Endothelial cell of umbilical vein (primary cell): Measurements from ENCODE around the gene SNCG. TPM values are rescaled to one million over a fixed set of nuclear protein-coding genes. Genes with fewer than 3 reads are reported as not detected.

Source experiments
- BruUV-seq: library from RNA; stranded (reverse); fragments of 400-500 nt; replicated peaks from 2 replicates; lab custom pipeline; 2021; lab: Mats Ljungman, UMichigan
- CTCF ChIA-PET: fragments of 300-600, 350-600 bp; sonication (Branson Sonifier 250); formaldehyde crosslinking; loops from one replicate; lab custom pipeline; 2021; ENCODE audit warnings: antibody characterized with exemption, inconsistent platforms; lab: Charles Lee
- POLR2A ChIA-PET: fragments of 300-600, 350-600 bp; sonication (Branson Sonifier 250); formaldehyde crosslinking; loops from one replicate; lab custom pipeline; 2021; ENCODE audit warnings: antibody characterized with exemption, inconsistent platforms; lab: Charles Lee
- DNase-seq: peaks from one replicate; pipeline ENCODE4 v3.0.0-alpha.2; 2011; ENCODE audit warnings: low read depth, low spot score
- FAIRE-seq: peaks from 2 replicates; lab custom pipeline; 2011; peaks lifted over from hg19 to GRCh38; lab: Jason Lieb, UNC
- H2AFZ ChIP-seq: 2 replicates; pipeline ENCODE4 v1.6.0; 2012; ENCODE audit warnings: low read depth, low read length, control low read depth, inconsistent platforms
- H3K27ac ChIP-seq: 2 replicates; pipeline ENCODE4 v1.5.1; 2011; ENCODE audit warnings: low read depth, mild to moderate bottlenecking, control low read depth, low read length, moderate library complexity; ENCODE audit not compliant: insufficient read depth
- H3K27me3 ChIP-seq, 2 experiments: 2 replicates each; pipeline versions ENCODE4 v1.6.0 to v1.6.1; 2011; ENCODE audit warnings: low read length in 2 of 2, mixed read lengths in 1 of 2; ENCODE audit not compliant: control insufficient read depth in 2 of 2, insufficient read depth in 2 of 2
- H3K36me3 ChIP-seq, 2 experiments: 2 replicates in 1 of 2; 3 replicates in 1 of 2; pipeline ENCODE4 v1.5.1; 2011; ENCODE audit warnings: low read length in 2 of 2, mild to moderate bottlenecking in 1 of 2, moderate library complexity in 1 of 2; ENCODE audit not compliant: control insufficient read depth in 2 of 2, insufficient read depth in 2 of 2; ENCODE audit errors: extremely low read depth in 1 of 2
- H3K4me1 ChIP-seq: 3 replicates; pipeline ENCODE4 v1.5.1; 2011; ENCODE audit warnings: mild to moderate bottlenecking, low read length; ENCODE audit not compliant: control insufficient read depth, insufficient read depth; ENCODE audit errors: extremely low read depth
- H3K4me2 ChIP-seq: 2 replicates; pipeline ENCODE4 v1.6.1; 2011; ENCODE audit warnings: low read length, control low read depth, mixed read lengths; ENCODE audit not compliant: insufficient read depth
- H3K4me3 ChIP-seq, 3 experiments: fragments of 200-600 bp in 1 of 3; sonication (generic), shearing (Covaris generic) in 1 of 3; replicated peaks in 1 of 3; 2 replicates each; pipeline ENCODE4 v1.5.1; 2011 to 2016; ENCODE audit warnings: control low read depth in 3 of 3, low read length in 3 of 3, mild to moderate bottlenecking in 2 of 3, inconsistent platforms in 1 of 3, low read depth in 1 of 3, moderate library complexity in 1 of 3; ENCODE audit not compliant: insufficient read depth in 1 of 3
- H3K79me2 ChIP-seq: 2 replicates; pipeline ENCODE4 v1.6.0; 2012; ENCODE audit warnings: low read length, inconsistent platforms; ENCODE audit not compliant: control insufficient read depth, insufficient read depth
- H3K9ac ChIP-seq: replicated peaks from 2 replicates; pipeline ENCODE3; 2011; ENCODE audit warnings: low read length, control low read depth; ENCODE audit not compliant: insufficient read depth; ENCODE audit errors: extremely low read depth
- H3K9me1 ChIP-seq: replicated peaks from 3 replicates; pipeline ENCODE4 v1.6.0; 2011; ENCODE audit warnings: mild to moderate bottlenecking, low read length; ENCODE audit not compliant: control insufficient read depth, insufficient read depth; ENCODE audit errors: extremely low read depth
- H3K9me3 ChIP-seq: replicated peaks from 2 replicates; pipeline ENCODE4 v1.5.1; 2012; ENCODE audit warnings: low read length, inconsistent platforms; ENCODE audit not compliant: control insufficient read depth, insufficient read depth
- H4K20me1 ChIP-seq: replicated peaks from 2 replicates; pipeline ENCODE3; 2011; ENCODE audit warnings: mild to moderate bottlenecking, low read length; ENCODE audit not compliant: control insufficient read depth, insufficient read depth; ENCODE audit errors: extremely low read depth
- CTCF ChIP-seq, 2 donors: IDR thresholded peaks; 1 replicate in 1 of 2; 2 replicates in 1 of 2; pipeline ENCODE4 v1.5.1; 2011; ENCODE audit warnings: low read length in 2 of 2, mild to moderate bottlenecking in 2 of 2, moderate library complexity in 2 of 2, control low read depth in 1 of 2, inconsistent platforms in 1 of 2, low read depth in 1 of 2; ENCODE audit not compliant: insufficient read depth in 1 of 2; ENCODE audit errors: extremely low read depth in 1 of 2
- EZH2 ChIP-seq: IDR thresholded peaks from 2 replicates; pipeline ENCODE4 v1.6.1; 2012; ENCODE audit warnings: borderline replicate concordance, low read depth, mild to moderate bottlenecking, moderate library complexity, low read length, inconsistent platforms; ENCODE audit not compliant: severe bottlenecking
- FOS ChIP-seq: IDR thresholded peaks from 2 replicates; pipeline ENCODE4 v1.6.1; 2011; ENCODE audit warnings: mild to moderate bottlenecking, low read length, moderate library complexity, borderline replicate concordance; ENCODE audit not compliant: insufficient read depth
- GATA2 ChIP-seq: IDR thresholded peaks from 2 replicates; pipeline ENCODE4 v1.7.0; 2011; ENCODE audit warnings: low read depth, mild to moderate bottlenecking, moderate library complexity, mixed read lengths, low read length; ENCODE audit not compliant: insufficient read length, insufficient read depth
- JUN ChIP-seq: IDR thresholded peaks from 2 replicates; pipeline ENCODE4 v1.6.1; 2011; ENCODE audit warnings: borderline replicate concordance, low read depth; ENCODE audit not compliant: insufficient read length, insufficient read depth
- MAX ChIP-seq: IDR thresholded peaks from 2 replicates; pipeline ENCODE4 v1.6.1; 2011; ENCODE audit not compliant: insufficient read depth, insufficient read length
- MYC ChIP-seq: IDR thresholded peaks from one replicate; pipeline ENCODE4 v1.6.1; 2011; ENCODE audit warnings: mild to moderate bottlenecking, low read depth, low read length
- POLR2A ChIP-seq: IDR thresholded peaks from 2 replicates; pipeline ENCODE4 v1.6.1; 2012; ENCODE audit warnings: low read depth, mild to moderate bottlenecking, control low read depth, low read length
- POLR2AphosphoS5 ChIP-seq: IDR thresholded peaks from 2 replicates; pipeline ENCODE4 v1.6.1; 2012; ENCODE audit warnings: low read depth, mild to moderate bottlenecking, control low read depth, low read length, moderate library complexity; ENCODE audit not compliant: insufficient read depth
- dilution Hi-C: fragments of 300-500 bp; cut with MboI; formaldehyde crosslinking; loops from one replicate; pipeline ENCODE4 v1.15.0; 2019; ENCODE audit warnings: low sequenced_read_pairs; ENCODE audit not compliant: extremely low pct_ligation_motif_present
- intact Hi-C: fragments of 100-400 bp; cut with micrococcal nuclease; formaldehyde crosslinking; loops from one replicate; pipeline ENCODE4 v1.10.0; 2022
- polyA plus RNA-seq, 4 experiments: library from polyadenylated mRNA; depleted of rRNA in 3 of 4; stranded (reverse) in 3 of 4; unstranded in 1 of 4; fragments of >200 nt; gene quantifications; 2 replicates each; pipeline versions ENCODE4 v1.2.1 to v1.2.3, GENCODE V29; 2011 to 2012; ENCODE audit warnings: missing spikeins in 1 of 4
- total RNA-seq: library from RNA; stranded (reverse); gene quantifications from 2 replicates; pipeline ENCODE4 v1.2.3, GENCODE V29; 2021

Gene SNCG
- total and polyA plus RNA-seq, 2 donors (not counting 3 experiments of a cell fraction or from before 2014, with no cell fraction given) = 31.4 to 60.8 TPM

DNA sequence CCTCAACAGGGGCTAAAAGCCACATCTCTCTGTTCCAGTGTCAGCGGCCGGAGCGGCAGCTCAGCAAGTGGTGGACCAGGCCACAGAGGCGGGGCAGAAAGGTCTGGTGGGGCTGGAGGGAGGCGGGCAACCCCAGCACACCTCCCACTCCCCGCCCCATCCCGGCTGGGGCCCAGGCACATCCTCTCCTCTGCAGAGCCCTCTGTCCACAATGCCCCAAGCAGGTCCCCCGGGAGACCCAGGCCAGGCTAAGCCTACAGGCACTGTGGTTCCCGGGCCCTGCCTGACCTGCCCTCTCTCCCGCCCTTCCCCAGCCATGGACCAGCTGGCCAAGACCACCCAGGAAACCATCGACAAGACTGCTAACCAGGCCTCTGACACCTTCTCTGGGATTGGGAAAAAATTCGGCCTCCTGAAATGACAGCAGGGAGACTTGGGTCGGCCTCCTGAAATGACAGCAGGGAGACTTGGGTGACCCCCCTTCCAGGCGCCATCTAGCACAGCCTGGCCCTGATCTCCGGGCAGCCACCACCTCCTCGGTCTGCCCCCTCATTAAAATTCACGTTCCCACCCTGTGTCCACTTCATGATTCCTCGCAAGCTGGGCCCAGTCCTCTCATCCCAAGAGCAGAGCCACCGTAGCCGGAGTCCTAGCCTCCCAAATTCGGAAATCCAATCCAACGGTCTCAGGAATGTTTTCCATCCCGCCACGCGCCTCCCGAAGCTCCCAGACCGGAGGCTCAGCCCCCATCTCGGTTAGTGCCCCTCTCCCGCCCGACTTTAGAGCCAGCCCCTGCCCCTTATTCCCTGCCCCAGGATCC, 12.0 kb downstream of the SNCG start:
- no peak for DNase-seq
- H3K4me2 ChIP-seq = peak overlapping the region; percentile 74
- H2AFZ ChIP-seq = peak overlapping the region; percentile 76
- peak overlapping the region; percentile 26 to 48 (median 47) for H3K4me3 ChIP-seq
- no peaks in the 10 kb centered on the region for H3K9me1 ChIP-seq
- ChIA-PET POLR2A (interaction anchor here (1.4 to 2.0 kb wide), 2 partner anchors 9 to 12 kb away, joined by 3 to 11 read pairs; partner anchors contain the start of genes MMRN2 and SNCG), CTCF (interaction anchor here (0.6 to 8.5 kb wide), 9 partner anchors 8 to 275 kb away, joined by 3 to 189 read pairs (median 4); partner anchors contain the start of genes MMRN2 and SNCG)
- no peaks in the 10 kb centered on the region for H3K79me2 ChIP-seq
- peak; percentile 55 for FAIRE-seq
- peak overlapping the region; percentile 81 for H3K9ac ChIP-seq
- intact Hi-C loops (loop anchor here (2.0 to 5.0 kb wide), 3 partner anchors 14 to 692 kb away; partner anchors contain the start of genes GLUD1, MMRN2 and SHLD2), dilution Hi-C loops (no loop called here)
- H3K9me3 ChIP-seq = no peaks in the 10 kb centered on the region
- TSS peak; percentile 56 for BruUV-seq
- no peaks in the 10 kb centered on the region for H3K36me3 ChIP-seq
- peaks cover 55% of the 10 kb centered on the region for H3K4me1 ChIP-seq
- TF ChIP-seq POLR2AphosphoS5 = no peak
- TF ChIP-seq EZH2 = no peak
- H3K27me3 ChIP-seq = no peaks in the 10 kb centered on the region
- no peaks in the 10 kb centered on the region for H4K20me1 ChIP-seq
- H3K27ac ChIP-seq = peak overlapping the region; percentile 77

- peaks cover 53% of the 10 kb centered on the region for H3K4me1 ChIP-seq
- peak overlapping the region; percentile 26 to 48 (median 47) for H3K4me3 ChIP-seq
- H2AFZ ChIP-seq = peak overlapping the region; percentile 76
- H3K36me3 ChIP-seq = no peaks in the 10 kb centered on the region
- intact Hi-C loops = loop anchor here (2.0 to 5.0 kb wide), 3 partner anchors 14 to 691 kb away; partner anchors contain the start of genes GLUD1, MMRN2 and SHLD2
- peak overlapping the region; percentile 74 for H3K4me2 ChIP-seq
- DNase-seq = no peak
- H3K27me3 ChIP-seq = no peaks in the 10 kb centered on the region
- H3K9me1 ChIP-seq = no peaks in the 10 kb centered on the region
- peak overlapping the region; percentile 81 for H3K9ac ChIP-seq
- FAIRE-seq = no peak
- H4K20me1 ChIP-seq = no peaks in the 10 kb centered on the region
- no peaks in the 10 kb centered on the region for H3K79me2 ChIP-seq
- H3K9me3 ChIP-seq = no peaks in the 10 kb centered on the region
- H3K27ac ChIP-seq = peak overlapping the region; percentile 77
- dilution Hi-C loops = no loop called here
- TF ChIP-seq GATA2 = no peak
- peak; percentile 71 for TF ChIP-seq POLR2AphosphoS5
- no peak for TF ChIP-seq MYC
- TF ChIP-seq POLR2A = peak; percentile 68
- TF ChIP-seq JUN = no peak
- no peak for TF ChIP-seq MAX
- no peak for TF ChIP-seq FOS
- TF ChIP-seq CTCF (IDR thresholded peaks at IDR 0.05; ENCODE audit: extremely low read depth in 1 of 2, insufficient read depth in 1 of 2, low read depth in 1 of 2, low read length in 2 of 2) = no peak
- no peak for TF ChIP-seq EZH2
- CTCF ChIA-PET = interaction anchor here (0.6 to 6.4 kb wide), 4 partner anchors 10 to 121 kb away, joined by 3 to 110 read pairs (median 14); partner anchors contain the start of genes MMRN2 and SNCG
- BruUV-seq = no TSS peak
- POLR2A ChIA-PET = no interaction called here
These were observed 12.5 kb downstream of the SNCG start for GRCh38 chr10:86970982-86971231.
